Measurements from ENCODE around the gene KMT2D. TPM values are rescaled to one million over a fixed set of nuclear protein-coding genes. Genes with fewer than 3 reads are reported as not detected.

KMT2D gene
- total and polyA plus RNA-seq, 2 of the 8 experiments (the other 6 are each of a cell fraction or from before 2014, with no cell fraction given): 9.1 to 86.3 TPM

GRCh38 chr12:49048953-49049352, 11.6 kb downstream of the KMT2D start:
- Histone ChIP-seq H3K56ac (replicated peaks; ENCODE audit: insufficient read length, low read depth, low read length) (no peak overlapping the region), H2BK15ac (ENCODE audit: low read length) (no peak overlapping the region), H3K4me1 (replicated peaks in 1 of 4; ENCODE audit: control insufficient read depth in 3 of 4, insufficient read depth in 4 of 4, low read length in 3 of 4) (no peaks in the 10 kb centered on the region), H3K18ac (ENCODE audit: extremely low read depth, low read length) (no peak overlapping the region), H4K20me1 (replicated peaks in 1 of 2; ENCODE audit: control insufficient read depth in 1 of 2, insufficient read depth in 2 of 2, low read length in 2 of 2) (peaks cover 15 to 44% of the 10 kb centered on the region in 2 experiments), H3K9ac (replicated peaks in 1 of 4; ENCODE audit: extremely low read depth in 1 of 4, low read depth in 3 of 4, low read length in 3 of 4) (no peak overlapping the region), H3K14ac (ENCODE audit: insufficient read length) (no peak overlapping the region), H3K4ac (replicated peaks; ENCODE audit: insufficient read length, low read depth, low read length) (no peak overlapping the region), H3K79me2 (ENCODE audit: control insufficient read depth in 1 of 2, insufficient read depth in 2 of 2, low read length in 2 of 2) (peaks cover 0 to 6% of the 10 kb centered on the region in 2 experiments; a peak in 1 of 4 replicates), H3K23ac (ENCODE audit: insufficient read length) (no peak overlapping the region), H4K91ac (replicated peaks; ENCODE audit: insufficient read length, low read length) (no peak overlapping the region), H4K8ac (ENCODE audit: extremely low read depth, insufficient read depth, low read length) (no peak overlapping the region), H3K4me2 (ENCODE audit: insufficient read depth in 1 of 2, low read depth in 2 of 2, low read length in 2 of 2) (no peak overlapping the region), H2BK12ac (ENCODE audit: low read depth, low read length) (no peak overlapping the region), H2BK5ac (ENCODE audit: low read depth, low read length) (no peak overlapping the region), H3K27ac (ENCODE audit: low read depth, low read length) (no peak overlapping the region), H3K27me3 (replicated peaks in 1 of 4; ENCODE audit: control insufficient read depth in 3 of 4, extremely low read depth in 1 of 4, insufficient read depth in 3 of 4, low read length in 3 of 4) (no peaks in the 10 kb centered on the region), H3K4me3 (ENCODE audit: extremely low read depth in 1 of 4, insufficient read depth in 2 of 4, low read depth in 3 of 4, low read length in 4 of 4) (no peak overlapping the region), H3K9me3 (ENCODE audit: insufficient read depth in 2 of 2, low read depth in 1 of 2, low read length in 1 of 2) (no peaks in the 10 kb centered on the region), H3K36me3 (ENCODE audit: control insufficient read depth in 2 of 4, insufficient read depth in 4 of 4, low read length in 3 of 4) (peaks cover 56 to 90% (median 85%) of the 10 kb centered on the region in 4 experiments), H2BK120ac (replicated peaks; ENCODE audit: low read depth, low read length) (no peak overlapping the region), H3K79me1 (ENCODE audit: low read depth, low read length) (peaks cover 2% of the 10 kb centered on the region; the same call in 1 of the 2 replicates), H2AFZ (ENCODE audit: low read length) (no peak overlapping the region), H2AK5ac (ENCODE audit: low read depth, low read length) (no peak overlapping the region), H2BK20ac (ENCODE audit: low read length) (no peak overlapping the region), H3K23me2 (ENCODE audit: low read depth, low read length) (no peaks in the 10 kb centered on the region), H4K5ac (ENCODE audit: insufficient read length, low read depth, low read length) (no peak overlapping the region)
- FAIRE-seq (no peak), DNase-seq (ENCODE audit: low read depth in 1 of 2, low spot score in 2 of 2) (no peak)
- WGBS, 2 experiments (ENCODE audit: extremely low coverage in 1 of 2, insufficient coverage in 1 of 2, insufficient read length in 1 of 2, insufficient replicate concordance in 2 of 2, low coverage in 1 of 2, low lambda C conversion rate in 2 of 2, missing lambda C conversion rate in 1 of 2): 92% methylated on average over 10 of the region's 10 CpGs; no CpG with 5 or more reads in 1 of the 2 experiments
- POLR2A ChIA-PET (ENCODE audit: partially characterized antibody): interaction anchor here (2.2 to 21.2 kb wide), 2 partner anchors 19 to 221 kb away, joined by 4 to 339 read pairs; no protein-coding TSS in a partner anchor
- CTCF ChIA-PET (ENCODE audit: partially characterized antibody): interaction anchor here (0.8 to 9.1 kb wide), 7 partner anchors 14 to 69 kb away, joined by 3 to 126 read pairs (median 3); no protein-coding TSS in a partner anchor
- TF ChIP-seq RXRA (IDR thresholded peaks at IDR 0.05; ENCODE audit: insufficient read depth, low read depth, low read length): no peak
- no peak for TF ChIP-seq CHD2 (IDR thresholded peaks at IDR 0.05; ENCODE audit: low read length)
- no peak for TF ChIP-seq CBX5 (IDR thresholded peaks at IDR 0.05; ENCODE audit: low read depth, low read length)
- TF ChIP-seq YY1 (IDR thresholded peaks at IDR 0.05; ENCODE audit: low read depth, low read length): no peak
- TF ChIP-seq CTBP2 (IDR thresholded peaks at IDR 0.05; ENCODE audit: borderline replicate concordance, insufficient read depth, insufficient read length, low read length): no peak
- TF ChIP-seq ATF3 (IDR thresholded peaks at IDR 0.05; ENCODE audit: insufficient read depth, low read depth, low read length): no peak
- no peak for TF ChIP-seq FOSL1 (IDR thresholded peaks at IDR 0.05; ENCODE audit: insufficient read depth, low read depth, low read length)
- TF ChIP-seq ATF2 (IDR thresholded peaks at IDR 0.05; ENCODE audit: low read length): no peak
- no peak for TF ChIP-seq NRF1 (IDR thresholded peaks at IDR 0.05; ENCODE audit: low read depth, low read length)
- TF ChIP-seq POLR2A (IDR thresholded peaks at IDR 0.05; ENCODE audit: control extremely low read depth in 1 of 2, low read depth in 2 of 2, low read length in 2 of 2): no peak
- TF ChIP-seq GABPA (IDR thresholded peaks at IDR 0.05; ENCODE audit: borderline replicate concordance, insufficient read depth, low read length): no peak

All from H1 (cell line).